ENCODE results near the gene GPR32. TPM values are rescaled to one million over a fixed set of nuclear protein-coding genes. Genes with fewer than 3 reads are reported as not detected.

The GPR32 gene
- polyA plus RNA-seq, 3 donors = not detected

Other genes starting within 250 kb of the GPR32 start
- gene LRRC4B, start 202.0 kb upstream of the GPR32 start, polyA plus RNA-seq (ENCODE audit: insufficient read length in 3 of 3) = 10 to 100 TPM; 12.6 to 15.6 (median 15.0) TPM
- gene SYT3, start 130.6 kb upstream of the GPR32 start, polyA plus RNA-seq (ENCODE audit: insufficient read length in 3 of 3) = 1 to 10 TPM in 1 of 3 donors, under 1 TPM in 2; 0.47 to 1.0 (median 0.65) TPM
- gene C19orf81, start 121.0 kb upstream of the GPR32 start, polyA plus RNA-seq (ENCODE audit: insufficient read length in 3 of 3) = 1 to 10 TPM; 1.7 to 3.8 (median 2.5) TPM
- gene SHANK1, start 50.7 kb upstream of the GPR32 start, polyA plus RNA-seq (ENCODE audit: insufficient read length in 3 of 3) = 1 to 10 TPM; 3.5 to 5.0 (median 4.9) TPM
- gene CLEC11A, start 47.1 kb upstream of the GPR32 start, polyA plus RNA-seq (ENCODE audit: insufficient read length in 3 of 3) = 10 to 100 TPM; 25.3 to 29.9 (median 27.2) TPM
- under 1 TPM in 2 of 3 donors, not detected in 1; 0.13 to 0.15 TPM for gene ACP4, start 20.0 kb downstream of the GPR32 start, polyA plus RNA-seq (ENCODE audit: insufficient read length in 3 of 3)
- 1 to 10 TPM; 1.7 to 1.8 (median 1.8) TPM for gene KLK1, start 53.3 kb downstream of the GPR32 start, polyA plus RNA-seq (ENCODE audit: insufficient read length in 3 of 3)
- gene KLK15, start 63.1 kb downstream of the GPR32 start, polyA plus RNA-seq (ENCODE audit: insufficient read length in 3 of 3) = not detected
- gene KLK3, start 84.5 kb downstream of the GPR32 start, polyA plus RNA-seq (ENCODE audit: insufficient read length in 3 of 3) = under 1 TPM; 0.24 to 0.53 (median 0.42) TPM
- gene KLK2, start 103.0 kb downstream of the GPR32 start, polyA plus RNA-seq (ENCODE audit: insufficient read length in 3 of 3) = under 1 TPM; 0.18 to 0.22 (median 0.21) TPM
- gene KLK4, start 140.9 kb downstream of the GPR32 start, polyA plus RNA-seq (ENCODE audit: insufficient read length in 3 of 3) = not detected
- 1 to 10 TPM; 1.6 to 2.7 (median 2.0) TPM for gene KLK5, start 182.6 kb downstream of the GPR32 start, polyA plus RNA-seq (ENCODE audit: insufficient read length in 3 of 3)
- gene KLK6, start 199.1 kb downstream of the GPR32 start, polyA plus RNA-seq (ENCODE audit: insufficient read length in 3 of 3) = 10 to 100 TPM; 34.4 to 49.0 (median 41.2) TPM
- gene KLK7, start 213.5 kb downstream of the GPR32 start, polyA plus RNA-seq (ENCODE audit: insufficient read length in 3 of 3) = 1 to 10 TPM; 4.0 to 9.4 (median 5.5) TPM
- gene KLK8, start 231.1 kb downstream of the GPR32 start, polyA plus RNA-seq (ENCODE audit: insufficient read length in 3 of 3) = 1 to 10 TPM; 1.2 to 1.9 (median 1.4) TPM
- under 1 TPM; 0.15 to 0.19 (median 0.18) TPM for gene KLK10, start 249.2 kb downstream of the GPR32 start, polyA plus RNA-seq (ENCODE audit: insufficient read length in 3 of 3)